Measurements from ENCODE around the gene IER3.
A peak's percentile ranks its signal among the peaks of the same experiment; 100 is the strongest.
"Not testable (repeated sequence)": the region's sequence is repeated elsewhere in the genome, so short reads cannot be mapped to it uniquely, and the experiment has no call there.

The IER3 gene

DNA sequence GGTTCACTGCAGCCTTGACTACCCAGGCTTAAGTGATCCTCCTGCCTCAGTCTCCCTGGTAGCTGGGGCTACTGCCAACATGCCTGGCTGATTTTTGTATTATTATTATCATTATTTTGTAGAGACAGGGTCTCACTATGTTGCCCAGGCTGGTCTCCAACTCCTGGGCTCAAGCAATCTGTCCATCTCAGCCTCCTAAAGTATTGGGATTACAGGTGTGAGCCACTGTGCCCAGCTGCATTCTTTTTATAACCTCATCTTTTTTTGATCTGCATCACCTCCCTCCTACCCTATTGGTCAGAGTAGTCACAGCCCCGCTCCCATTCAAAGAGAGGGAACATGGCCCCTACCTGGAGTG is 23.6 kb upstream of the IER3 start:
- no peak for DNase-seq

DNA sequence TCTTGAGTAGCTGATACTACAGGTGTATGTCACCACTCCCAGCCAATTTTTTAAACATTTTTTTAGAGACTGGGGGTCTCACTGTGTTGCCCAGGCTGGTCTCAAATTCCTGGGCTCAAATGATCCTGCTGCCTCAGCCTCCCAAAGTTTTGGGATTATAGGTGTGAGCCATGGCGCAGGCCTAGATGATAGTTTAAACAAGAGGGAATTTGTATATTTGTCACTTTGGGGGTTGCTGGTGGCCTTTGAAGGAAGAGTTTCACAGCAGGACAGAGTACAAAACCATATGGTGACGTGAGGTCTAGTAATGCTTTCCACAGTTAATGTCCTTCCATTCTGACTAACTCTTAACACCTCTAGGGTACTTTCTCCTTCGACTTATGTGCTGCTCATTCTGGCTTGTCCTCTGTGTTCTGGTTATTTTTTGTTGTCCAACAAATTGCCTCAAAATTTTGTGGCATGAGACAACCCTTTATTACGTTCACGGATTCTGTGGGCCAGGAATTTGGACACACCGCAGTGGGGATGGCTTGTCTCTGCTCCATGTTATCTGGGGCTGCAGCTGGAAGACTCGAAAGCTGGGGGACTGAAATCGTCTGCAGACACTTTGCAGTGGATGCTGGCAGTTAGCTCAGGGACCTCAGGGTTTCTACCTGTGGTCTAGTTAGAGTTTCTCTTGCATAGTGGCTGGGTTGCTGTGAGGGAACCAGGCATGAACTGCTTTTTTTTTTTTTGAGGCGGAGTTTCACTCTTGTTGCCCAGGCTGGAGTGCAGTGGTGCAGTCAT is 23.0 kb upstream of the IER3 start:
- DNase-seq, result no peak

GRCh38 chr6:30766461-30767157 is 22.3 kb upstream of the IER3 start:
- no peak for DNase-seq

GRCh38 chr6:30765495-30765894 is 21.1 kb upstream of the IER3 start:
- not testable (repeated sequence) for DNase-seq

- DNase-seq, result not testable (repeated sequence)
Measured at GRCh38 chr6:30764490-30765043, 20.2 kb upstream of the IER3 start.

DNA sequence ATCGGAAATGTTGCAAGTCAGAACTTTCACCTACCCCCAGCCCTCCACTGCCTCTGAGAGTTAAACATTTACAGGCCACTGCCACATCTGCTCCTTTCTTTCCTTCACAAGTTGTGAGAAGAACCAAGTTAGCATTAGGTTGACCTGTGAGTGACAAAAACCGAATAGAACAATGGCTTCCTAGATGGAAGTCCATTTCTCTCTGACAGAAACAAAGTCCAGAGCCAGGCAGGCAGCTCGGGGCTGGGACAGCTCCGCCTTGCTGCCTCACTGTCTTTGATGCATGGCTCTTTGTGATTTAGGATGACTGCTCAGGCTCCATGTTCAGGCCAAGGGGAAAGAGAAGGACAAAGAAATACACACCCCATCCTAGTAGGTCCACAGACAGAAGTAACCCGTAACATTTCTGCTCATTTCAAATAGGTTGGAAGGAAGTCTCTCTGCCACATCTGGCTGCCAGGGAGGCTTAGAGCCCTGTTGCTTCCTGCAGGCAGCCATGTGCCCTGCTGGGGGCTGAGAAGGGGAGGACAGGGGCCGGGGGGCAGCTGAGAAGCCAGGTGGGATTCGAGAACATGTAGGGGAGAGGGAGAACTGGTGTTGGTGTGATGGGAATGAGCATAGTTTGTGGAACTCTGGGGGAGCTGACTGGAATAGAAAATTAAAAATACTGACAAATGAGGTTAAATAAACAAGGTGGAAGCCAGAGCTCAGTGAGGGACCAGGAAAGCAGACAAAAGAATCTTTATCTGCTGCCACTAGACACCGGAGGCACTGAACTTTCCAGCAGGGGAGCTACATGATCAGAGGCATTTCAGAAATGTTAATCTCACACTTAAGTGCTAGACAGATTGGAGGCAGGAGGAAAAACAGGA is 19.5 kb upstream of the IER3 start:
- no peak for DNase-seq

GRCh38 chr6:30763155-30763617 is 18.8 kb upstream of the IER3 start:
- no peak for DNase-seq

DNA sequence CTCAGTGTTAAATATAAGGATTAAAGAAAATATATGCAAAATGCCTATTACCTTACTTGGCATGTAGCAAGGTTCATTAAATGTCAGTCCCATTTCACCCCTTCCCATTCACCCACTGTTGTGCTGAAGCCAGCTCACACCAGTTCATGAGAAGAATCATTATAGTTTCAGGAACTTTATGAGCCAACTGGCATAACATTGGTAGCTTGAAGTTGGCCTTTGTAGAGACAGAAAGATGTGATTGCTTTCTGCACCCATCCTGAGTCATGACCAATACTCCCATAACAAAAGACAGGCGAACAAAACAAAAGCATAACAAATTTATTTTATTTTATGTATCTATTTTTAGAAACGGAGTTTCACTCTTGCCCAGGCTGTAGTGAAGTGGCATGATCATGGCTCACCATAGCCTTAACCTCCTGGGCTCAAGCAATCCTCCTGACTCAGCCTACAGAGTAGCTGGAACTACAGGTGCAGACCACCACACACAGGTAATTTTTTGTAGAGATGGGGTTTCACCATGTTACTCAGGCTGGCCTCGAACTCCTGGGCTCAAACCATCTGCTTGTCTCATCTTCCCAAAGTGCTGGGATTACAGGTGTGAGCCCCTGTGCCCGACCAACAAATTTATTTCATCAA is 17.6 kb upstream of the IER3 start:
- no peak for DNase-seq

DNA sequence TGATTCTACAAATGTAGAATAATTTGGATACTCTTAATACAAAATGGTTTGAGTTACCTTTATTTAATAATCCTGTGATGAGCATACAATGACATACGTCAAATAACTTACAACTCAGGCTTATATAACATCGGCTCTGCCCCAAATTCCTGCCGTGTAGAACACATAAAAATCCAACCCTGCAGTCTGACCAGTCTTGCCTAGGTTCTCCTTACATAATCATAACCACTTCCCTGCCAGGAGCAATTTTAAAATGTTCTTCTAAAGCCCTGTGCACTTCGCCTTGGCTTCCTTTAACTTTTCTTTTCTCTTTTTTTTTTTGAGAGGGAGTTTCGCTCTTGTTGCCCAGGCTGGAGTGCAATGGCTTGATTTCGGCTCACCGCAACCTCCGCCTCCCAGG is 16.2 kb upstream of the IER3 start:
- DNase-seq, result no peak

DNA sequence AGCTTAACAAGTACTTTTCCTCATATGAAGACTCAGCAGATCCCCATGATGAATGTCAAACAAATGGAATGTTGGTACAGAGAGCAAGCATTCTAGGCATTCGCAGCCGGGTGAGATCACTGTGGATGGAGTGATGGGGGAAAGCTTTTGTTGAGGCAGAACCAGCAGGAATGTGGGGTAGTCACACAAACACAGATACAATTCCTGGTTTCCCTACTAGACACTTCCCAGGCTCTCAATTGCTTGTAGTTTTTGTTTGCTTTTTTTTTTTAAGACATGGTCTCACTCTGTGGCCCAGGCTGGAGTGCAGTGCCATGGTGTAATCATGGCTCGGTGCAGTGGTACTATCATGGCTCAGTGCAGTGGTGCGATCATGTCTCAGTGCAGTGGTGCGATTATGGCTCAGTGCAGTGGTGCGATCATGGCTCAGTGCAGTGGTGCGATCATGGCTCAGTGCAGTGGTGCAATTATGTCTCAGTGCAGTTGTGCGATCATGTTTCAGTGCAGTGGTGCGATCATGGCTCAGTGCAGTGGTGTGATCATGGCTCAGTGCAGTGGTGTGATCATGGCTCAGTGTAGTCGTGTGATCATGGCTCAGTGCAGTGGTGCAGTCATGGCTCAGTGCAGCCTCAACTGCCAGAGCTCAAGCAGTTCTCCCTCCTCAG is 15.4 kb upstream of the IER3 start:
- DNase-seq, result no peak

GRCh38 chr6:30757261-30757904 is 13.0 kb upstream of the IER3 start:
- DNase-seq, result no peak

- not testable (repeated sequence) for DNase-seq
Measured at GRCh38 chr6:30756405-30757003, 12.2 kb upstream of the IER3 start.

DNA sequence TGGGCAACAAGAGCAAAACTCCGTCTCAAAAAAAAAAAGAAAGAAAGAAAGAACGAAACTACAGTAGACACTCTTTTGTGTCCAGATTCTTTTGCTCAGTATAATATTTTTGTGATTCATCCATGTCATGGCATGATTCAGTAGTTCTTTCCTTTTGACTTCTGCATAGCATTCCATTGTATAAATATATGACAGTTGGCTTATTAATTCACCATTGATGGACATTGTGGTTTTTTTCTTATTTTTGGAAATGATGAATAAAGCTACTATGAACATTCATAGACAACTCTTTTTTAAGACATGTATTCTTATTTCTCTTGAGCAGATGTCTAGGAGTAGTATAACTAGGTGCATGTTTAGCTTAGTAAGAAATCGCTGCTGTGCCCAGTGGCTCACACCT is 10.3 kb upstream of the IER3 start:
- no peak for DNase-seq

DNA sequence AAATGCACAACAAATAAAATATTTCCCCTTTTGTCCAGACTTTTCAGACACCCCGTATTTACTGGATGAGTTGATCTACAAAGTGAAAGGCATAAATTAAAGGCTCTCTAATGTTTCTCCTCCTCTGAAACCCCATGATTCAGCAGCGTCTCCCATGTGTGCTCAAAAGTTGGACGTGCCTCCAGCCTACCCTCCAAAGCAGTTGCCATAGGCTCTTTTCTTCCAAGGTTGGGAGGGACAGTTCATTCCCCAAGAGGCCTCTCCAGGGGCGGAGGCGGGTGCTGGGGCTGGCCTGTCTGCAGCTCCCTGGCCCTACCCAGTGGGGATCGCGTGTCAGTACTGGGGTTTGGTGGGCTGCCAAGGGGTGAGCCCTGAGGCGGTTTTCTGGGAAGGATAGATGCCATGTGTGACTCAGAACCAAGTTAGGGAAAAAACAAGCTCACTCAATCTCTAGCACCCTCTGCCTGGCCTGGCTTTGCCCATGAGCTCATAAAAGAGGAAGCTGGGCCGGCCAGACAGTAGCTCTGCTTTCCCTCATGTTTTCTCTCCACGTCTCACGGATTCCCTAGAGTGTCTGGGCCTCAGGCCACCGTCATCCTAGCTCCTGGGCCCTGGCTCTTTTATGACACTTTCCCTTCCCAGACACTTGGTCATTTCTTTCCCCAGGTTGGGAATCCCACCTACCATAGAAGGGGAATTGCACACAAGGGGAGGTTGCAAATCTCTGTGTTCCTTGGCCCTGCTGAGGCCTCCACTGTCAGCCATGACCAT is 8.0 kb upstream of the IER3 start:
- DNase-seq, result peak; percentile 91

GRCh38 chr6:30750379-30750668 is 6.0 kb upstream of the IER3 start:
- no peak for DNase-seq

GRCh38 chr6:30749554-30750378 is 5.4 kb upstream of the IER3 start:
- no peak for DNase-seq

DNA sequence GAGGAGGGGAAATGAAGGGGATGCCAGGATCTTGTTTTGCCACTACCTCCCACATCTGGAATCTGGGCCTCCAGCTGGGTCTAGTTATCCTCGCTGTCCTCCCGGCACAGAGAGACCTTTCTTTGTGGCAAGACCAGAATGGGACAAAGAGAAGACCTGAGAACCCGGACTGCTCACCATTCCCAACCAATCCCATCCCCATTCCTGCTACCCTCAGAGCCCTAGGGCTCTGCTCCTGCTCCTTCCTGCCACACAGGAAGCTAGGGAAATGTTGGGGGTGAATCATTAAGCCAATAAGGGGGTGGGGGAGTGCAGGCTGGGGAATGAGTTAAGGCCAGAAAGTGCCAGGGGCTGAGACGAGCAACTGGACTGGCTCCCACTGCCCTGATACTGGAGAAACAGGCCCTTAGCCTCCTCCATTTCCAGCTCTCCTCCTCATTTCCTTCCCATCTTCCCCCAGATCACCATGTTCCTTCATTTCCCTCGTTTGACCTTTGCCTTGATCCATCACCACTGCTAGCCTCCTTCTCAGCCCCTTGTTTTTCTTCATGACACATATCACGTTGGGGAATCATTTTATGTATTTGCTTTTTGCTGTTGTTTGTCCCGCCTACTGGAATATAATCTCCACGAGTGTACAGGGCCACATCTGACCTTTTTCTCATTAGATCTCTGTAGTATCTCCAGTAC is 4.6 kb upstream of the IER3 start:
- no peak for DNase-seq

DNA sequence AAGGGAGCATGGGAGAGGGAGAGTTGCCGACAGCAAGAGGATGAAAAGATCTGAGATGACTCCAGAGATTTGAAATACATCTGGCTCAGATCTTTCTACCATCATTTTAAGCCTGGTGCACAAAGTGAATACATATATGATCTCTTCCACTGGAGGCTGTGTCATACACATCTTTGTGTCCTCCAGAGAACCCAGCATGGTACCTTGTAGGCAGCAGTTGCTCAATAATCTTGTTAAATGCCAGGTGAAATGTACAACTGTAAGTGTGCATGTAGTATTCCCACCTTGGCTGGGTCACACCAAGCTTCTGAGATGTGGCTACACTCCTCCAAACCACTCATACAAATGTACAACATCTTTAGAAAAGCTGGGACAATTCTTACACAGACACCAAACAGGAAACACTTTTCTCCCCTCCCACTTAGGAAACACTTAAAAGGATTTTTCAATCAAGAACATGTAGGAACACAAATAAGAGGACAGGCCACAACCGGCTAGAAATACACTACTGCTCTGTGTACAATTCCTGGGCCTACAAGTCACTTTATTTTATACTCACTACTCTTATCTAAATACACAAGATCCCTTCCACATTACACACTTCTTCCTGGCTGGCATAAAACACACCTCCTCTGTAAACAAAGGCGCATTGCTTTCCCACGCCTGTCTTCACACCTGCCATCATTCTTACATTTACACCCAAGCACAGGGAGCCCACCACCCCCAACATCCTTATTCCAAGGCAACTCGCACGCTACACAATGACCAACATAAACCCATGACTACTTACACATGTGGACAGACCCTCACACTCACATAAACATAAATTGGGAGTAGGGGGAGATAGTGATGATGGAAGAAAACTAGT is 3.8 kb upstream of the IER3 start:
- DNase-seq, result no peak

Measured in right hindlimb (tissue), 1 donor.